HG03066 (cell line): Measurements from ENCODE around the gene TEKT5.
A peak's percentile ranks its signal among the peaks of the same experiment; 100 is the strongest.
"Not testable (repeated sequence)": the region's sequence is repeated elsewhere in the genome, so short reads cannot be mapped to it uniquely, and the experiment has no call there.

Experiments used
- ATAC-seq: cut with Tn5 transposase; IDR thresholded peaks from one replicate; pipeline ENCODE4 v1.9.1; 2021; ENCODE audit warnings: low read depth; ENCODE audit not compliant: unreplicated experiment

The TEKT5 gene

DNA sequence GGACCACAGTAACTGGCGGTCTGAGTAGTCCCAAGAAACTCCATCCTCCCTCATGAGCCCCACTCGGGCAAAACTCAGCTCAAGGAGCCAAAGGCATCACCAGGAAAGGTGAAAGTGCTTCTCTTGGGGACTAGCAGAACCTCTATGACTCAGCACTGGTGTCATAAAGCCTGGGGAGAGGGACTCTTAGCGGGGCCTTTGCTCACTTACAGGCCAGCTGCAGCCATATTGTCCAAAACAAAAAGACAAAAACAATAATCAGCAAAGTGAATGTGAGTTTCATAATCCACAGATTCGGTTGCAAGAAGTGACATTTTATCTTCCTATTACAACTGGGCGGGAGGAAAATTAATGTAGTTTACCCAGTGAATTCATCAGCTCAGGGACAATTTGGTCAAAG, at the start of gene TEKT5:
Gene TEKT5 (minus strand): TSS at position 101 of the 400 bp plus-strand sequence. CDS start 57 bp downstream, at position 44.
- no peak for ATAC-seq

DNA sequence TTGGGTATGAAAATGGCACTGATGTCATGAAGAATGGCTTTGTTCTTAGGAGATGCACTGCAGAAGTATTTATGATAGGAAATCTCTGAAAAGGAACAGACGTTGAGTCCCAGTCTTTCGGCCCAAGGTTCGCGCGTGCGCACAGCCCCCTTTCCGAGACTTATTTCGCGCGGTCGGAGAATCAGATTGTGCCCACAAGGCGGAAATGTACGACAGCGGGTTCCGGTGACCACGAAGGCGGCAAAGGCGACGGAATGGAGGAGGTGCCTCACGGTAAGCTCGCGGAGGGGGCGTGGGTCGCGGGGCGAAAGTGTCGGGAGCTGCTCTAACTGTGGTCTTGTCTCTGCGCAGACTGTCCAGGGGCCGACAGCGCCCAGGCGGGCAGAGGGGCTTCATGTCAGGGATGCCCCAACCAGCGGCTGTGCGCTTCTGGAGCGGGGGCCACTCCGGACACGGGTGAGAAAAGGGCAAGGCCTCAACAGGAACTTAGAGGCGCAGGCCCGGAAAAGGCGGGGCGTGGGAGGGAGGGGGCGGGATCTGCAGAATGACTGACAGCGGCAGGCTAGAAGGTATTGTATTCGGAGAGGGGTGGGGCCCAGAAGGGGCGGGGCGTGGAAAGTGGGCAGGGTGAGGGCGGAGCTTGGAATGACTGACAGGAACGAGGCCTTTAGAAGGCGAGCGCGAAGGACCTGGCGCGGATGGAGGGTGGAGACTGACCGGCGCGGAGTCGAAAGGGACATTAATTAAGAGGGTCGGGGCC, 49.1 kb upstream of the TEKT5 start, which contains the start of gene NUBP1:
Gene NUBP1 (plus strand): TSS at position 233 of the 760 bp plus-strand sequence. CDS start 22 bp downstream, at position 255.
- peak; percentile 75 for ATAC-seq

DNA sequence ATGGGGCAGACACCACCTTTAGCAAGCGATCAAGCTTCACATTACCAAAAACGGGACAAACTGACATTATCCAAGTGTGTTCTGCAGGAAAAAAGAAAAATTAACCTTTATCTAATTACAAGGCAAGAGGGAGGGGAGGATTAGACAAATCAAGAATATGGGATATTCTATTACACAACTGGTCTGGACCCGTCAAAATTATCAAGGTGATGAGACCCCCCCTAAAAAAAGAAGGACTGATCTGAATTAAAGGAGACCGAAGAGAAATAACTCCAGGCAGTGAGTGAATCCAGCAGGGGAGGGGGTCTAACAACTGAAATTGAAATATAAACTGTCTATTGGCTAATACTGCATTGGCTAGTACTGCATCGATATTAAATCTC, 48.5 kb upstream of the TEKT5 start:
- no peak for ATAC-seq

DNA sequence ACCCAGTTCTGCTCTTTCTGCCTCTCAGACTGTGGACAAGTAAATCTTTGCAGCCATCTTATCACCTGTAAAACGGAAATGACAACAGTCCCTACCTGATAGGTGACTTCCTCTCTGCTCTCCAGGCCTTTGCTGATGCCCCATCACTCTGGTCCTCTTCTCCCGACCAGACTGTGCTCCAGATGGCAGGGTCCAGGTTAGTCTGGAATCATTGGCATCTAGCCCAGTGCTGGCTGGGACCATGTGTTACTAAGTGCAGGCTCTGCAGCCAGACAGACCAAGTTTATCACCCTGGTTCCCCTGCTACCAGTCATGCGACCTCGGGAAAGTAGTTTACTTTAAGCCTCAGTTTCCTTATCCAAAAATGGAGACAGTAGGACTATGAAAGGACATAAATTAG, 47.1 kb upstream of the TEKT5 start:
- ATAC-seq = no peak

DNA sequence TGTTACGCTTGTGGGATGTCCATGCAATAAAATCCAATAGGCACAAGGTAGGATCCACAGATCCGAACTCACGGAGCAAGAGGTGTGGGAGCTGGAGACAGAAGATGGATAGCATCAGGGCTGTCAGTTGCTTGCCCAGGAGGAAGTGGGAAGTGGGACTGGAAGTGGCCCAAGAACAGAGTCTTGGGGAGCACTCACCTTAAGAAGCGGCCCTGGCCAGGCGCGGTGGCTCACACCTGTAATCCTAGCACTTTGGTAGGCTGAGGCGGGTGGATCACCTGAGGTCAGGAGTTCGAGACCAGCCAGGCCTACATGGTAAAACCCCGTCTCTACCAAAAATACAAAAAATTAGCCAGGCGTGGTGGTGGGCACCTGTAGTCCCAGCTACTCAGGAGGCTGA, 46.5 kb upstream of the TEKT5 start:
- not testable (repeated sequence) for ATAC-seq

DNA sequence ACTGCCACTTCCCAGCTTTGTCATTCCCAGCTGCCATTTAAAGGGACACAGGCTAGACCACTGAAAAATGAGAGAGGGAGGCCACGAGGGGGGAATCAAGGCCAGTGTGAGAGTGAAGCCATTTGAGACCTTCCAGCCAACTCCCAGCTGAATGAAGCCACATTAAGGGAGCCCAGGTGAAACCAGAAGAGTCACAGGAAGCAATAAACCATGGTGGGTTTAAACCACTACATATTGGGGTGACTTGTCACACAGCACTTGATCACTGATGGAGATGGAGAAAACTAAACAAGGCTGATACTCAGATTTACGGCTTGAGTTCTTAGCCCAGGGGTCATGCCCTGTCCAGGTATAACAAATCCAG, 46.1 kb upstream of the TEKT5 start:
- no peak for ATAC-seq

DNA sequence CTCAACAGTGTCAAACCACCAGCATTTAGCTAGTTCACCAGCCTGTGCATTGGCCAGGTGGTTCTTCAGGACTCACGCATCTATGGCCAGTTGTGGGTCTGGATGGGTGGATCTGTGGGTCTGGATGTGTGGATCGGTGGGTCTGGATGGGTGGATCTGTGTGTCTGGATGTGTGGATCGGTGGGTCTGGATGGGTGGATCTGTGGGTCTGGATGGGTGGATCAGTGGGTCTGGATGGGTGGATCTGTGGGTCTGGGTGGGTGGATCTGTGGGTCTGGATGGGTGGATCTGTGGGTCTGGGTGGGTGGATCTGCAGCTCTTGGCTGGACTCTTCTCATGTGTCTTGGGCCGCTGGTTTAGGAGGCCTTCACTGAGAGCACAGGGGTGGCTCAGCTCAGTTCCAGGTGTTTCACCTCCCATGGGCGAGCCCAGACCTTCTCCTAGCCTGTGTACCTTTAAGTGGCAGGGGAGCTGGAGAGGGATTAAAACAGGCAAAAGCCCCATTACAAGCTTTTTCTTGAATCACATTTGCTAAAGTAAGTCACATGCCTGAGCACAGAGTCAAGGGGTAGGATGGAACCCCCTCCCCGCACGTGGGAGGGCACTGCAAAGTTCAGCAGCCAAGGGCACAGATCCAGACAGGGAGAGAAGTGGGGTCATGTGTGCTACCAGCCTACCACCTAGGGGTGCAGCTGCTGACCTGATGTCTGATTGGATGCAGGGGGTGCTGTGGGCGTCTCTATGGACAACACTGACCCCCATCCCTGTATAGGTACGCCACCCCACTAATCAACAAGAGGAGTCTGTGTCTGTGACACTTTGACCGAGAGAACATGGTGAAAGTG, 45.5 kb upstream of the TEKT5 start:
- ATAC-seq = no peak

DNA sequence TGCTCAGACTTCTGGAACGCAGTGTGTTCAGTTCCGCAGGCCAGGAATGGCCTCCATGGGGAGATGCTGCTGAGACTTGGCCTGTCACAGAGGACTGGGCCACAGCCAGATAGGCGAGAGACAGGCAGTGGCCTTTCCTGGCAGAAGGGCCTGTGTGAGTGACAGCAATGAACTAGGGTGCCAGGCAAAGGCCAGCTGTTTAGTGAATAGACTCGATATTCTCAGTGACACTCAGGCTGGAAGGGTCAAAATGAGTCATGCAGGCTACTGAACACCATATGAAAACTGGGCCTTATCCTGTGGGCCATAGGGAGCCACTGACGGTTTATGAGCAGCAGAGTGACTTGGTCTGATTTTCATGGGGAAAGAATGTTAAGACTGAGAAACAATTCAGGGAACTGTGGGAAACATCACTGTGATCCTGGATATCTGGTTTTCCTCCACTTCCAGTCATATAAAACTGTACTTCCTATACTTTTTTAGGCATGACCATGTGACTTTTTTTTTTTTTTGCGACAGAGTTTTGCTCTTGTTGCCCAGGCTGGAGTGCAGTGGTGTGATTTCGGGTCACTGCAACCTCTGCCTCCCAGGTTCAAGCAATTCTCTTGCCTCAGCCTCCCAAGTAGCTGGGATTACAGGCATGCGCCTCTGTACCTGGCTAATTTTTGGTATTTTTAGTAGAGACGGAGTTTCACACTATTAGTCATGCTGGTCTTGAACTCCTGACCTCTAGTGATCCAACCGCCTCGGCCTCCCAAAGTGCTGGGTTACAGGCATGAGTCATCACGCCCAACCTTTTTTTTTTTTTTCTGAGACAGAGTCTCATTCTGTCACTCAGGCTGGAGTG, 43.7 kb upstream of the TEKT5 start:
- ATAC-seq = peak; percentile 68

DNA sequence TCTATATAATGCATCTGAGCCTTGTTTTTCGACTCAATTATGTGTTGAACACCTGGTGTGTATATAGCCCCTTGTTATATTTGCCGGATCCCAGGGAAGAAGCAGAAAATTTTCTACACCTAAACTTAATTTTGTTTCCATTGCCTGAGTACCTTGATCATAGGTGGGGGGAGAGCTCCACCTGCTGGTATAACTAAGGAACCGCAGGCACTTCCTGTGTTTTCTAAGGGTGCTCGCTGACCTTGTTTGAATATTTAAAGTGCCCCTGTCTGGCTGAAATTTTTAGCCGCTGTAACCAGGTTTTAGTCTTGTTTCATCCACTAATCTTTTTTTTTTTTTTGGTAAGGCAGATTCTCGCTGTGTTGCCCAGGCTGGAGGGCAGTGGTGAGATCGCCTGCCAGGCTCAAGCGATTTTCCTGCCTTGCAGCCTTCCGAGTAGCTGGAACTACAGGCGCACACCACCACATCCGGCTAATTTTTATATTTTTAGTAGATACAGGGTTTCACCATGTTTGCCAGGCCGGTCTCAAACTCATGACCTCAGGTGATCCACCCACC, 42.4 kb upstream of the TEKT5 start:
- ATAC-seq = peak; percentile 41

DNA sequence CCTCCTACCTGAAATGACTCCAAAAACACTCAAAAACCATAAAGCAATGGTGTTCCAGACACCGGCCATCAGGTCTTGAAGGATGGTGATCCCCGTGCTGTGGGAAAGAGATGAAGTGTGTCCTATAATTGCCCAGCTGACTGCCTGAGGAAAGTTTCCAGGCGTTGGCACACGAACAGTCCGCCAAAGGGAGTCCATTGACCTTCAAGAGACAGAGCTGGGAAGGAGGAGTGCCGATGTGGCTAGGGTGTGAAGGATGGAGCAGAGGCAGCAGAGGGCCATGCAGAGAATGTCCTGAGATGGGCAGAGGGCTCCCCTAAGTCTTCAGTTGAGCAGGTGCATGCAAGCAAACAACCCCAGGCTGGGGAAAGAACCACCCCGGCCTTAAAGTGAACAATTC, 37.1 kb upstream of the TEKT5 start:
- no peak for ATAC-seq

DNA sequence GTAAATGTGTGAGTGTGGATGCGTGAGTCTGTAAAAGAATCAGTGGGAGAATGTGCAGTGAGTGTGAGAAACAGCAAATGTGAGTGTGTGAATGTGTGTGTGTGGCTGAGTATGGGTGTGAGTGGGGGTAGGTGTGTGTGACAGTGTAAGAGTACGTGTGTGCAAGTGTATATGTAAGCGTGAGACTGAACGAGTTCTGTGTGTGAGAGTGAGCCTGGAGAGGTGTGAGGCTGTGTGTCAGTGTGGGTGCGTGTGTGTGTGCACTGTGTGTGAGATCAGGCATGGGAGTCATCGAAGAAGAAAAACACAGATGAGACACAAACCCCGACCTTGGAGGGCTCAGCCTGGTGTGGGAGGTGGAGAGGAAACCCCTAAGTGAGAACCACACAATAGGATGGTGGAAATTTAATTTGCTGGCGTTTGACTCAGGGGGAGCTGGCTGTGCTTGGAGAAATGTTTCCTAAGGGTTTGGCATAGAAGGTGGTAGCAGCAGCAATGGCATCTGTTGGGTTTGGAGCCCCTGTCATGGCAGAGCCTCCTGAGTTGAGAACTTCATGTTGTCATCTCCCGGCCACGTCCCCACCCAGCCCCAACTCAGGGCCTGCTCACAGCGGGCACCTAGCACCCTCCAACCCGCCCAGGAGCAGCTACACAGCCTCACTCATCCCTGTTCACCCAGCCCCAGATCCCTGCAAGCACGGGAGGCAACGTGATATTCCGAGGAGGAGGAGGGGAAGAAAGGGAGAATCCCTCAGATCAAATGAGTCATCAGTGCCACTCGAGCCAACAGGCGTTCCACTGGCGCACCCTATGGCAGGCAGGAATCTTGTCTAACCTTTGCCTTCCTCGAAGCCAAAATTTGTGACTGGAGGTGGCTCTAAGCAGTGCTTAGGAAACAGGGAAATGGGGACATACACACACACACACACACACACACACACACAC, 34.6 kb upstream of the TEKT5 start:
- ATAC-seq = no peak

DNA sequence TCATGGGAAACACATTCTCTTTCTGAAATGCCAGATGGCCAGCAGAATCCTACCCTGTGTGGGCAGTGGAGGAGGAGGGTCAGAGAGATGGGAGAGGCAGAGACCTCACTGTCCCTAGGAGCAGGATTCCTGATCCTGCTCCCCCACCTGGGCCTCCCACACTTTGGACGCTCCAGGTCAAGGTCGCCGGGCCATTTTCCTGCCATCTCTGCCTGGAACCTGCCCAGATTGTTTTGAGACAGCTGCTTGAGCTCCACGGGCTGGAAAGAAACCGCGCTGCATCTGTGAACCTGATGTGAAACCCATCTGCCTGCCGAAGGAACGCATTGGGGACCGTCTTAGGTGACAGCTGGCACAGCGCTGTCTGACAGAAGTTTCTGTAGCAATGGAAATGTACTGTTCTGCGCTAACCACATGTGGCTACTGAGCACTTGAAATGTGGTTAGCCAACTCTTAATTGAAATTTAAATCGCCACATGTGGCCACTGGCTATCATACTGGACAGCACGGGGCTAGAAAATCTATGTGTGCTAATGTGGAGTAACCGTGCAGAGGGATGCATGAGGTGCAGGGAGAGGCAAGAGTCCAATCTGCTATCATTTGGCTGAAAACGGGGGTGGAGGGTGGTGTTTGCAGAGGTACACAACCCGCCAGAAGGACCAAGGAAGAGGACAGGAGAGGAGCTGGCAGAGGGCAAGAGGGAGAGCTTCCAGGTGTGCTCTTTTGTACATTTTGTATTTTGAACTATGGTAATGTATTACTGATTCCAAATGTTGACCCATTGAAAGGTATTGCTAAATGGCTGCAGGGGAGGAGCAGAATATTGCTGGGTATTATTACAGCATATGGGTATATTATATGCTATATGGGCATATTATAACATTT, 33.5 kb upstream of the TEKT5 start:
- no peak for ATAC-seq

DNA sequence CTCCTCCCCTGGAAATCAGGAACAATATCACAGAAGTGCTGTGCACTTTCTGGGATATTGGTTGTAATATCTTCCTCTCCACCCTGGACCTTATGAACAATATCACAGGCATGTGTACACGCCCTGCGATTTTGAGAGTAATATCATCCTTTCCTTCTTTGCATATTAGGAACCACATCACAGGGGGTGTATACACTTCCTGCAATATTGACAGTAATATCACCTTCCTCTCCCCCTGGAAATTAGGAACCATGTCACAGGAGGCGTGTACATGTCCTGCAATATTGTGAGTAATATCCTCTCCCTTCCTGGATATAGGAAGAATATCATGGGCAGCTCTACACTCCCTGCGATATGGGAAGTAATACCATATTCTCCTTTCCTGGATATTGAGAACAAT, 14.2 kb upstream of the TEKT5 start:
- no peak for ATAC-seq

DNA sequence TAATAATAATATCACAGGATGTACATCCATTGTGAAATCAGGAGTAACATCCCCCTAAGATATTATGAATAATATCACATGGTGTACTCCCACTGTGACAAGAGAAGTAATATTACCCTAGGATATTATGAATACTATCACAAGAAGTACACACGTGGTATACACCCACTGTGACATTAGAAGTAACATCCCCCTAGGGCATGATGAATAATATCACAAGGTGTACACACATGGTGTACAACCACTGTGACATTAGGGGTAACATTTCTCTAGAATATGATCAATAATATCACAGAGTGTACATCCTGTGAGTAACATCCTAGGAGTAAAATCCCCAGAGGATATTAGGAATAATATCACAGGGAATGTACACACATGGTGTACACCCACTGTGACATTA, 5.0 kb upstream of the TEKT5 start:
- no peak for ATAC-seq

DNA sequence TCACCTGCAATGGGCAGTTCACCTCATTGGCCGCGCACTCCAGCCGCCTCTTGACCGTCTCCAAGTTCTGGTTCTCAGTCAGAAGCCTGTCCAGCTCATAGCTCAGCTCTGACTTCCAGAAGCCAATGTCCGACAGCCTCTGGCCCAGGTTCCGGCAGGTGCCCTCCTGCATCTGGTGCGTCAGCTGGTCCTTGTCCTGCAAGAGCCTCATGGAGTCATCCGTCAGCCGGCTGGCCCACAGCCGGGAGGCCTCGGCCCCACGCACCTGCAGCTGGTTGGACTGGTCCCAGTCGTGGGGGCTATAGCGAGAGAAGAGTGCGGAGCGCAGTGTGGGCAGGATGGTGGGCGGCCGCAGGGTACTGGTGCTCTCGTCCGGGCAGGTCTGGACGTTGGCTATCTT, 424 bp downstream of the TEKT5 start:
- ATAC-seq = no peak

DNA sequence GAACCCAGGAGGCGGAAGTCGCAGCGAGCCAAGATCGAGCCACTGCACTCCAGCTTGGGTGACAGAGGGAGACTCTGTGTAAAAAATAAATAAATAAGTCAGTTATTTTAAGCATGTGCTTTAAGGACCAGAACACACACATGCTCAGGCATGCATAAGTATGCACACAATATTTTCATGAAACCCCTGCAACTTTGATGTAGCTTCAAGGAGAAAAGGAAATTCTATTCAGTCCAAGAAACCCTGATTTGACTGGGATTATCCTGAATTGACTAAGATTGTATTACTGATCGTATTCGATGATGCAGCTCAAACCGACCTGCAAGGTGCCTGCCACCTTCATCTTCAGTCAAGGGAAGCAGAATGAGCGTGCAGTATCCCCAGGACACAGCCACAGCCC, 841 bp downstream of the TEKT5 start:
- ATAC-seq = no peak

DNA sequence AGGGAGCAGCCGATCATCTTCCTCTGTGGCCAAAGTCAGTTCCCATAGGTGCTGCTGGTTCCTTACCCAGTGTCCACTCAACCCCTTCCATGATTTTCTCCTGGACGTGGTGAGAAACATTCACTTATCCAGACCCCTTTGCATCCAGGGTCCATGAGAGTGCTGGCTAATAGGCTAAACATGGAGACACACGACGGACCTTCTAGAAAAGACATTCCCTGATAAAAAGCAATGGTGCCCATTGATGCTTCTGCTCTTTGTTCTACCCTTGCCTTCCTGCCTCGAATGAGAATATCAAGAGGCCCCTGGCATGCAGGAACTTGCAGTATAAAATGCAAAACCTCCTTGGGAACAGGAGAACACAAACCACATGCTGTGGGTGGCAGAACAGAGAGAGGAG, 2.3 kb downstream of the TEKT5 start:
- ATAC-seq = no peak

DNA sequence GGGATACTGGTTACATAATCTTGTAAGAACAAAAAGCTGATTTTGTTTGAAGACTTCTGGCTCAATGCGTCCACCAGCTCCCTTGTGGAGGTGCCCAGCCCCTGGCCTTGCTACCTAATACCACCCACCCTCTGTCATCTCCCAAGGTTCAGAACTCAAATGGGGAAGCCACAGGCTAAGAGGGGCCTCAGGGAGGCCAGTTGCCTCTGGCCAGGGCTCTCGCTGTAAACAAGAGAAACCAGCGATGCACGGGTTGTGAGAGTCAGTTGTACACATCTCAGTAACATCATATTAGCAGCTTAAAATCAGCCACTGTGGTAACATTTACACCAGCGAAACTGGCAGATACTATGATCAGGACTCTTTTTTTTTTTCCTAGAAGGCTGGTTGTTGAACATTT, 6.0 kb downstream of the TEKT5 start:
- no peak for ATAC-seq

DNA sequence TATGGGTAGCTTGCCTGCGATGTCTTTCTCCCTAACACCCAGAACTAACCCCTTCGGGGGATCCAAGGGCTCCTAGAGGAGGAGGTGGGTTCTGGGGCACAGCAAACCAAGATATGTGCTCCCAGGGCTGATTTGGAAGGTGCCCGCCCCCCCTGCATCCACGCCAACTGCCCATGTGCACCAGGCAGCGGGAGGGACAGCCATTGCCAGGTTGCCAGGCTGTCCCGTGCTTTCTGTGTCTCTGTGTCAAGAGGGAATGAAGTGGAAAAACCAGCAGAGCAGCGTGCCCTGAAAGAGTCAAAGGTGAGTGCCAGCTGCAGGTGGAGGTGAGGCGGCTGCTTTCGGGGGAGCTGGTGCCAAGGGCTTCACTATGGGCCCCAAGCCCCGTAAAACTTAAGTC, 6.4 kb downstream of the TEKT5 start:
- no peak for ATAC-seq
